Adrenal gland (tissue), 5 donors: Measurements from ENCODE around the gene POLDIP3.

Source experiments
- CTCF ChIP-seq, 6 experiments: fragments of 450-650 bp in 4 of 6; fragments of 200-600 bp in 2 of 6; sonication (generic) in 1 of 6; IDR thresholded peaks; 1 replicate in 5 of 6; 2 replicates in 1 of 6; pipeline versions ENCODE4 v1.5.1 to v1.8.0; 2016 to 2021; ENCODE audit warnings: antibody characterized with exemption in 6 of 6, mild to moderate bottlenecking in 2 of 6, moderate library complexity in 1 of 6
- POLR2A ChIP-seq, 2 donors: fragments of 450-650 bp; IDR thresholded peaks; one replicate each; pipeline ENCODE4 v1.6.1; 2017; ENCODE audit warnings: antibody characterized with exemption in 2 of 2, mild to moderate bottlenecking in 2 of 2, moderate library complexity in 1 of 2
- donor health status: DM: no; HTN: no; CAD: no.

- peak; percentile 41 to 47 for TF ChIP-seq POLR2A (IDR thresholded peaks at IDR 0.05)
- peak in 1 of 6 experiments; percentile 3 for TF ChIP-seq CTCF (IDR thresholded peaks at IDR 0.05)
Measured at GRCh38 chr22:42649246-42650099, 34.8 kb upstream of the POLDIP3 start, which contains the start of gene CYB5R3.
